Measurements from ENCODE around the gene USP17L12. TPM values are rescaled to one million over a fixed set of nuclear protein-coding genes. Genes with fewer than 3 reads are reported as not detected.
A peak's percentile ranks its signal among the peaks of the same experiment; 100 is the strongest.
"Not testable (repeated sequence)": the region's sequence is repeated elsewhere in the genome, so short reads cannot be mapped to it uniquely, and the experiment has no call there.

The USP17L12 gene
- total RNA-seq = not detected
- long read RNA-seq, donor 1 = 0 reads
- long read RNA-seq, donor 2 = 0 reads

- H3K9me3 ChIP-seq; H3K4me1 ChIP-seq (ENCODE audit: low read depth); H3K4me3 ChIP-seq; ATAC-seq; DNase-seq; H3K36me3 ChIP-seq (ENCODE audit: low read depth); intact Hi-C loops (cut with DNase I, micrococcal nuclease): not testable (repeated sequence)
Observed at GRCh38 chr4:9219852-9220251, at the start of gene USP17L12. Gene USP17L12, plus strand, starts transcription at chr4:9220152. Its CDS starts 0 bp downstream, at chr4:9220152.

GRCh38 chr4:9210357-9210756 is 9.6 kb upstream of the USP17L12 start, which contains the start of gene USP17L10:
Gene USP17L10, plus strand, starts transcription at chr4:9210657. Its CDS starts 0 bp downstream, at chr4:9210657.
- intact Hi-C loops (cut with DNase I, micrococcal nuclease) = not testable (repeated sequence)

GRCh38 chr4:9214701-9215100 is 5.3 kb upstream of the USP17L12 start:
- intact Hi-C loops (cut with DNase I, micrococcal nuclease); ATAC-seq; H3K9me3 ChIP-seq; H3K4me3 ChIP-seq; H3K36me3 ChIP-seq (ENCODE audit: low read depth); H3K4me1 ChIP-seq (ENCODE audit: low read depth): not testable (repeated sequence)
- DNase-seq = peak in 2 of 3 donors; percentile 0 to 8

More at GRCh38 chr4:9210357-9210756, 9.6 kb upstream of the USP17L12 start, which contains the start of gene USP17L10:
- not testable (repeated sequence) for H3K4me1 ChIP-seq (ENCODE audit: low read depth); DNase-seq; H3K4me3 ChIP-seq; H3K36me3 ChIP-seq (ENCODE audit: low read depth); H3K9me3 ChIP-seq; ATAC-seq

- H3K36me3 ChIP-seq (ENCODE audit: low read depth); ATAC-seq; H3K4me3 ChIP-seq; H3K9me3 ChIP-seq; H3K4me1 ChIP-seq (ENCODE audit: low read depth); intact Hi-C loops (cut with DNase I, micrococcal nuclease); DNase-seq: not testable (repeated sequence)
Observed at GRCh38 chr4:9215105-9215504, 4.8 kb upstream of the USP17L12 start, which contains the start of gene USP17L11. Gene USP17L11, plus strand, starts transcription at chr4:9215405. Its CDS starts 0 bp downstream, at chr4:9215405.

- H3K4me3 ChIP-seq; ATAC-seq; DNase-seq; H3K4me1 ChIP-seq (ENCODE audit: low read depth); intact Hi-C loops (cut with DNase I, micrococcal nuclease); H3K36me3 ChIP-seq (ENCODE audit: low read depth); H3K9me3 ChIP-seq: not testable (repeated sequence)
Observed at GRCh38 chr4:9224596-9224995, 4.6 kb downstream of the USP17L12 start, which contains the start of gene USP17L13. Gene USP17L13, plus strand, starts transcription at chr4:9224896. Its CDS starts 0 bp downstream, at chr4:9224896.

GRCh38 chr4:9230249-9230648 is 10.3 kb downstream of the USP17L12 start:
- ATAC-seq; intact Hi-C loops (cut with DNase I, micrococcal nuclease); H3K9me3 ChIP-seq; H3K4me1 ChIP-seq (ENCODE audit: low read depth); H3K36me3 ChIP-seq (ENCODE audit: low read depth); H3K4me3 ChIP-seq: not testable (repeated sequence)
- peak in 1 of 3 donors; percentile 19 for DNase-seq

GRCh38 chr4:9234085-9234484 is 14.1 kb downstream of the USP17L12 start, which contains the start of gene USP17L15:
Gene USP17L15, plus strand, starts transcription at chr4:9234385. Its CDS starts 0 bp downstream, at chr4:9234385.
- H3K4me3 ChIP-seq; ATAC-seq; H3K36me3 ChIP-seq (ENCODE audit: low read depth); H3K4me1 ChIP-seq (ENCODE audit: low read depth); intact Hi-C loops (cut with DNase I, micrococcal nuclease); H3K9me3 ChIP-seq; DNase-seq: not testable (repeated sequence)

- H3K4me1 ChIP-seq (ENCODE audit: low read depth); ATAC-seq; H3K4me3 ChIP-seq; intact Hi-C loops (cut with DNase I, micrococcal nuclease); H3K9me3 ChIP-seq; H3K36me3 ChIP-seq (ENCODE audit: low read depth): not testable (repeated sequence)
- peak; percentile 1 to 25 (median 21) for DNase-seq
Observed at GRCh38 chr4:9238461-9238860, 18.5 kb downstream of the USP17L12 start.

GRCh38 chr4:9243579-9243978 is 23.6 kb downstream of the USP17L12 start, which contains the start of gene USP17L17:
Gene USP17L17, plus strand, starts transcription at chr4:9243879. Its CDS starts 0 bp downstream, at chr4:9243879.
- DNase-seq; H3K4me3 ChIP-seq; intact Hi-C loops (cut with DNase I, micrococcal nuclease); H3K4me1 ChIP-seq (ENCODE audit: low read depth); H3K36me3 ChIP-seq (ENCODE audit: low read depth); ATAC-seq; H3K9me3 ChIP-seq: not testable (repeated sequence)

GRCh38 chr4:9247953-9248680 is 28.2 kb downstream of the USP17L12 start, which contains the start of gene USP17L18:
Gene USP17L18, plus strand, starts transcription at chr4:9248630. Its CDS starts 0 bp downstream, at chr4:9248630.
- ATAC-seq; intact Hi-C loops (cut with DNase I, micrococcal nuclease); H3K9me3 ChIP-seq; H3K36me3 ChIP-seq (ENCODE audit: low read depth); H3K4me3 ChIP-seq; H3K4me1 ChIP-seq (ENCODE audit: low read depth): not testable (repeated sequence)
- DNase-seq = peak in 1 of 3 donors; percentile 23

GRCh38 chr4:9253078-9253477 is 33.1 kb downstream of the USP17L12 start, which contains the start of gene USP17L19:
Gene USP17L19, plus strand, starts transcription at chr4:9253378. Its CDS starts 0 bp downstream, at chr4:9253378.
- H3K4me1 ChIP-seq (ENCODE audit: low read depth); H3K4me3 ChIP-seq; DNase-seq; H3K36me3 ChIP-seq (ENCODE audit: low read depth); ATAC-seq; intact Hi-C loops (cut with DNase I, micrococcal nuclease); H3K9me3 ChIP-seq: not testable (repeated sequence)

GRCh38 chr4:9257824-9258223 is 37.9 kb downstream of the USP17L12 start, which contains the start of gene USP17L20:
Gene USP17L20, plus strand, starts transcription at chr4:9258124. Its CDS starts 0 bp downstream, at chr4:9258124.
- ATAC-seq; intact Hi-C loops (cut with DNase I, micrococcal nuclease); H3K9me3 ChIP-seq; DNase-seq; H3K36me3 ChIP-seq (ENCODE audit: low read depth); H3K4me3 ChIP-seq; H3K4me1 ChIP-seq (ENCODE audit: low read depth): not testable (repeated sequence)

GRCh38 chr4:9262572-9262971 is 42.6 kb downstream of the USP17L12 start, which contains the start of gene USP17L21:
Gene USP17L21, plus strand, starts transcription at chr4:9262872. Its CDS starts 0 bp downstream, at chr4:9262872.
- H3K4me1 ChIP-seq (ENCODE audit: low read depth); H3K9me3 ChIP-seq; H3K36me3 ChIP-seq (ENCODE audit: low read depth); ATAC-seq; DNase-seq; intact Hi-C loops (cut with DNase I, micrococcal nuclease); H3K4me3 ChIP-seq: not testable (repeated sequence)

GRCh38 chr4:9267319-9267718 is 47.4 kb downstream of the USP17L12 start, which contains the start of gene USP17L22:
Gene USP17L22, plus strand, starts transcription at chr4:9267619. Its CDS starts 0 bp downstream, at chr4:9267619.
- H3K4me1 ChIP-seq (ENCODE audit: low read depth); ATAC-seq; H3K9me3 ChIP-seq; intact Hi-C loops (cut with DNase I, micrococcal nuclease); DNase-seq; H3K36me3 ChIP-seq (ENCODE audit: low read depth); H3K4me3 ChIP-seq: not testable (repeated sequence)

Data from mucosa of descending colon (tissue), 3 donors.